ENCODE results near the gene VOPP1. TPM values are rescaled to one million over a fixed set of nuclear protein-coding genes. Genes with fewer than 3 reads are reported as not detected.

The VOPP1 gene
- total and polyA plus RNA-seq, 9 of the 15 experiments (the other 6 are each of a cell fraction or from before 2014, with no cell fraction given) = 8.2 to 45.8 (median 31.2) TPM

DNA sequence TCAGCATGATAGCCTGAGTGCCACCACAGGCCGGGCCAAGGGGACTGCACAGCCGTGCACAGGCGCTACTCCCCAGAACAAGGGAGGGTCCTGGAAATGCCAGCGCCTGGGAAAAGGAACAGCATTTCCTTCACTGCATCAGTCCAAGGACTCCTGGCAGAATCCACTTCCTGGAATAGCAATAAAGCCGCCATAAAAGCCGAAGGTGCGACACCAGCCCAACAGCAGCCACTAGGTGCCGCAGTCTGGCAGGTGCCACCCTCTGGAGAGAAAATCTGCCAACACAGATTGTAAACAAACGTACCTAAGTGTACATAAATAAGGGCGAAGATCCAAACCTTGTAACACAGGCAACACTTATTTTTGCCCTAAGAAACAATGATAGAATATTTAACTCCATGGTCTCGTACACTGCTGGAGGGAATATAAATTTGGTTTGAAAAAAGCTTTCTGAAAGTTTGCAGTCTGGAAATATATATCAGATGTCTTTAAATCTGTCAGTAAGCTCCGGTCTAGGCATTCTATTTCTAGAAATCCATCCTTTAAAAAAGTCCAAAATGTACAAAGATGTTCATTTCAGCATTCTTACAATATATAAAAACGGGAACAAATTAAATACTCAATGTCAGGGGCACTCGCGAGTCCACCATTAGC, 22.2 kb downstream of the VOPP1 start:
- H3K27me3 ChIP-seq (ENCODE audit: control insufficient read depth in 2 of 2, insufficient read depth in 2 of 2, low read length in 2 of 2) = no peaks in the 10 kb centered on the region
- no peak overlapping the region for H3K9ac ChIP-seq (ENCODE audit: insufficient read depth in 1 of 2, low read depth in 2 of 2, low read length in 2 of 2)
- no peak overlapping the region for H3K4me2 ChIP-seq (ENCODE audit: insufficient read depth, low read length)
- 81% methylated on average over 15 of the region's 15 CpGs for WGBS (ENCODE audit: insufficient coverage, low coverage, missing lambda C conversion rate)
- no peak overlapping the region for H2AFZ ChIP-seq (ENCODE audit: low read depth, low read length)
- no peak for ATAC-seq
- in situ Hi-C loops (cut with MboI) (no loop called here), intact Hi-C loops (cut with micrococcal nuclease) (no loop called here)
- TF ChIP-seq CHCHD3 (CRISPR knock-in tag; IDR thresholded peaks at IDR 0.05) (no peak), FOXA1 (IDR thresholded peaks at IDR 0.05; ENCODE audit: borderline replicate concordance) (no peak), GTF2E2 (tag; IDR thresholded peaks at IDR 0.05) (no peak), TSHZ1 (CRISPR knock-in tag; IDR thresholded peaks at IDR 0.05) (no peak), SLC30A9 (CRISPR knock-in tag; IDR thresholded peaks at IDR 0.05) (no peak)
- peaks cover 47% of the 10 kb centered on the region for H3K79me2 ChIP-seq (ENCODE audit: control insufficient read depth, insufficient read depth, low read length)
- no TSS peak for BruUV-seq (replicated peaks)
- CTCF ChIA-PET (ENCODE audit: low intra/inter-chr PET ratio) = no interaction called here
- H3K36me3 ChIP-seq (ENCODE audit: control insufficient read depth, insufficient read depth, low read length) = no peaks in the 10 kb centered on the region
- POLR2A ChIA-PET = no interaction called here
- H3K27ac ChIP-seq (ENCODE audit: extremely low read depth, low read depth, low read length) = no peak overlapping the region
- no peaks in the 10 kb centered on the region for H3K9me3 ChIP-seq (replicated peaks; ENCODE audit: control insufficient read depth, insufficient read depth, low read depth, low read length)
- no peak overlapping the region for H3K4me3 ChIP-seq
- no peak for DNase-seq (ENCODE audit: extremely low read depth in 1 of 4, low spot score in 3 of 4)
- peaks cover 10 to 12% of the 10 kb centered on the region in 2 experiments; a peak in 4 of 5 replicates for H3K4me1 ChIP-seq (replicated peaks in 1 of 2; ENCODE audit: control insufficient read depth in 2 of 2, insufficient read depth in 2 of 2, low read length in 2 of 2)
- H4K20me1 ChIP-seq (replicated peaks; ENCODE audit: control insufficient read depth, insufficient read depth, low read length) = peaks cover 37% of the 10 kb centered on the region
- H3K9me1 ChIP-seq (ENCODE audit: control insufficient read depth, insufficient read depth, low read length) = peaks cover 2% of the 10 kb centered on the region
- FAIRE-seq = no peak
